ENCODE results near the gene PPBP. TPM values are rescaled to one million over a fixed set of nuclear protein-coding genes. Genes with fewer than 3 reads are reported as not detected.

PPBP gene
- total RNA-seq, 3 donors from 2014 or later, result 1.3 to 2.0 (median 1.3) TPM

DNA sequence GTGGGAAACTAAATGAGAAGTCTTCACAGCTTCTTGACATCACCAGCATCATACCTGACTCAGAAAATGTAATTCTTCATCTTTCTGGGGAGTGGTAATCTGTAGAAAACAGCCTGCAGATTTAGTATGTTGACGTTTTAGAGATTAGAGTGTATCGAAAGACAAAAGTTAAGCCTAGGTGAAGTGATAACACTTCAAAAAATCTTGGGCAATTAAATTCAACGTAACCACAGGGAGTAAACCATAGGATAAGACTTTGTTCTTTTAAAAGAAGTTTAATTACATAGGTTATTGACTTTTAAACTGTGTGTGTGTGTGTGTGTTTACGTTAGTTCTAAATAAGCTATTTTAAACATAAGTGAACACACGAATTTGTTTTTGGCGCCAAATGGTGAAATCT, 12.3 kb upstream of the PPBP start:
- DNase-seq (ENCODE audit: low spot score in 2 of 2), result no peak
- H3K4me3 ChIP-seq, result no peak overlapping the region
- no peaks in the 10 kb centered on the region for H3K27me3 ChIP-seq
- no peak for TF ChIP-seq POLR2A (IDR thresholded peaks at IDR 0.05)
- no peak for TF ChIP-seq CTCF (IDR thresholded peaks at IDR 0.05)
- no peak for TF ChIP-seq POLR2AphosphoS5 (IDR thresholded peaks at IDR 0.05)
- H3K36me3 ChIP-seq, result no peaks in the 10 kb centered on the region
- no peaks in the 10 kb centered on the region for H3K9me3 ChIP-seq
- H3K4me1 ChIP-seq, result no peaks in the 10 kb centered on the region
- intact Hi-C loops (cut with DNase I; ENCODE audit: low total_unique reads), result no loop called here
- H3K27ac ChIP-seq, result no peak overlapping the region

DNA sequence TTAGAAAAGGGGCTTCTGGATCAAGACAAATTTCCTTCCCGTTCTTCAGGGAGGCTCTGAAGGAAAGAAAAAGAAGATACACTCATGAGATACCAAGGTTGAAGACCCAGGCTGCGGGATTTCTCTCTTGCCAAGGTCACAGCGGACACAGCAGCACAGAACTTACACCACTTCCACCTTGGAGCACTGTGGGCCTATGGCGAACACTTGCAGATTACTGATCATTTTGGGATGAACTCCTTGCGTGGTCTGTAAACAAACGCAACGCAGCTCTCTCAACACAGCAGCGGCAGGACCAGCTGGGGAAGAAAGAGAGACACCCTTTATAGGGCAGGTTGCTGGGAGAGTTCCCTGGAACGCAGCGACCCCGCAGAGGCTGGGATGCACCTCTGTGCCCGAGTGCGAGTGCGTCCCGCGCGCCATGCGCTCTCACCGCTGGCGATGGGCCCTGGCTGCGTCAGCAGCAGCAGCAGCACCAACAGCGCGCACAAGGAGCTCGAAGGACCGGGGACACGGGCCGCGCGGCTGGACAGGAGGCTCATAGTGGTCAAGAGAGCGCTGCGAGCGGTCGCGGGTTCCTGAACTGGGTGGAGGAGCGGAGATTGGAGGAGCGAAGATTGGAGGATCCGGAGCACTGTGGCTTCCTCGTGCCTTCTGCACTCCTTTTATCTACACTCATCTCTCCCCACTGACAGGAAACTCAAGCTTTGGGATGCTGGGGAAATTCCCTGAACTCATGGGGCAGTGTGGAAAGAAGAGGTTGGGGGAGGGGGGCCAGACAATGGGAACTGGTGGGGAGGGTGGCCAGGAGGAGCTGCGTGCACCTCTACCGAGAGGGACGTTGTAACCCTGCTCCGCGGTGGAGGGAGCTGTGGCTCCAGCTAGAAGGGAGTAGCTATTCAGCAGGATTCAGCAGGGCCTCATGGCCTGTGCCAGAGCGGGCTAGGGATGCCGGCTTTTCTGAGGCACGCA, 10.3 kb upstream of the PPBP start, which contains the start of gene CXCL5:
Gene CXCL5, minus strand, starts transcription at position 638 of the 972 bp plus-strand sequence. Its CDS starts 96 bp downstream, at position 542.
- Histone ChIP-seq H3K27ac (no peak within 1 kb of the TSS), H3K4me1 (no peaks in the 10 kb centered on the region), H3K27me3 (no peaks in the 10 kb centered on the region), H3K9me3 (no peaks in the 10 kb centered on the region), H3K36me3 (no peaks in the 10 kb centered on the region), H3K4me3 (peak within 1 kb of the TSS in 2 of 3 donors; percentile 31 to 55)
- intact Hi-C loops (cut with DNase I; ENCODE audit: low total_unique reads), result no loop called here
- no peak for TF ChIP-seq POLR2AphosphoS5 (IDR thresholded peaks at IDR 0.05)
- TF ChIP-seq POLR2A (IDR thresholded peaks at IDR 0.05), result no peak
- TF ChIP-seq CTCF (IDR thresholded peaks at IDR 0.05), result no peak
- no peak for DNase-seq (ENCODE audit: low spot score in 2 of 2)

GRCh38 chr4:73992050-73992449, 4.1 kb upstream of the PPBP start:
- intact Hi-C loops (cut with DNase I; ENCODE audit: low total_unique reads), result no loop called here
- TF ChIP-seq CTCF (IDR thresholded peaks at IDR 0.05) (no peak), POLR2AphosphoS5 (IDR thresholded peaks at IDR 0.05) (no peak), POLR2A (IDR thresholded peaks at IDR 0.05) (no peak)
- H3K4me3 ChIP-seq, result no peak overlapping the region
- H3K27ac ChIP-seq, result no peak overlapping the region
- H3K4me1 ChIP-seq, result no peaks in the 10 kb centered on the region
- H3K36me3 ChIP-seq, result no peaks in the 10 kb centered on the region
- no peak for DNase-seq (ENCODE audit: low spot score in 2 of 2)
- H3K27me3 ChIP-seq, result no peaks in the 10 kb centered on the region
- H3K9me3 ChIP-seq, result no peaks in the 10 kb centered on the region

- Histone ChIP-seq H3K27ac (no peak overlapping the region), H3K27me3 (no peaks in the 10 kb centered on the region), H3K9me3 (no peaks in the 10 kb centered on the region), H3K4me1 (no peaks in the 10 kb centered on the region), H3K36me3 (no peaks in the 10 kb centered on the region), H3K4me3 (no peak overlapping the region)
- no peak for TF ChIP-seq POLR2A (IDR thresholded peaks at IDR 0.05)
- TF ChIP-seq CTCF (IDR thresholded peaks at IDR 0.05), result no peak
- TF ChIP-seq POLR2AphosphoS5 (IDR thresholded peaks at IDR 0.05), result no peak
- intact Hi-C loops (cut with DNase I; ENCODE audit: low total_unique reads), result no loop called here
- no peak for DNase-seq (ENCODE audit: low spot score in 2 of 2)
Measured at GRCh38 chr4:73991742-73992000, 3.7 kb upstream of the PPBP start.

- no peaks in the 10 kb centered on the region for H3K27me3 ChIP-seq
- no peak overlapping the region for H3K27ac ChIP-seq
- DNase-seq (ENCODE audit: low spot score in 2 of 2), result no peak
- no peaks in the 10 kb centered on the region for H3K36me3 ChIP-seq
- no peak overlapping the region for H3K4me3 ChIP-seq
- H3K9me3 ChIP-seq, result no peaks in the 10 kb centered on the region
- no peak for TF ChIP-seq POLR2A (IDR thresholded peaks at IDR 0.05)
- TF ChIP-seq POLR2AphosphoS5 (IDR thresholded peaks at IDR 0.05), result no peak
- TF ChIP-seq CTCF (IDR thresholded peaks at IDR 0.05), result no peak
- no peaks in the 10 kb centered on the region for H3K4me1 ChIP-seq
- intact Hi-C loops (cut with DNase I; ENCODE audit: low total_unique reads), result no loop called here
Measured at GRCh38 chr4:73990988-73991741, 3.2 kb upstream of the PPBP start.
